B cell (primary cell): ENCODE measurements around the gene PHPT1.

ENCODE experiments used
- CTCF ChIP-seq: fragments of 200-600 bp; IDR thresholded peaks from one replicate; pipeline ENCODE4 v1.8.0; 2022; ENCODE audit warnings: antibody characterized with exemption, mild to moderate bottlenecking
- EZH2 ChIP-seq: IDR thresholded peaks from 2 replicates; pipeline ENCODE4 v1.6.1; 2012; ENCODE audit warnings: borderline replicate concordance, low read depth, mild to moderate bottlenecking, moderate library complexity, low read length; ENCODE audit not compliant: insufficient read depth, poor library complexity, severe bottlenecking

DNA sequence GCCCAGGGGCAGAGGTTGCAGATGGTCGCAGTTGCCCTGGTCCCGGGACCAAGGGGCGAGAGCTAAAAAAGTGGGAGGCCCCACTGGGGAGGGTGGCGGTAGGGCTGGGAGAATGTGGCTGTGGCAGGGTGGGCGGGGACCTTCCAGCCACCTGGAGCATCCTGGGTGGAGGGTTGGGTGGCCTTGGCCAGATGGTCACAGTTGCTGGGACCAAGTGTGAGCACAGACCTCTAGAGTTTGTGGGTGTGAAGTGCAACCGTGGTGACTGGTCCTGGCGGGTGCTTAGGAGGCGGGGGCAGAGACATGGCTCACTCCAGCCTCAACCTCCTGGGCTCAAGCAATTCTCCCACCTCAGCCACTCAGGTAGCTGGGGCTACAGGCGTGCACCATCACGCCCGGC, 31.4 kb downstream of the PHPT1 start:
- no peak for TF ChIP-seq CTCF
- no peak for TF ChIP-seq EZH2
